Lower lobe of right lung (tissue), 2 donors: Measurements from ENCODE around the gene SHISA6. TPM values are rescaled to one million over a fixed set of nuclear protein-coding genes. Genes with fewer than 3 reads are reported as not detected.

ENCODE experiments used
- ATAC-seq, 2 donors: fragments of 200-7000 bp; cut with Tn5 transposase; one replicate each; pipeline ENCODE4 v1.9.1; 2020 to 2022; ENCODE audit warnings: mild to moderate bottlenecking in 2 of 2, moderate library complexity in 2 of 2
- DNase-seq: peaks from one replicate; pipeline ENCODE4 v3.0.0-alpha.2; 2020
- H3K27ac ChIP-seq: fragments of 200-600 bp; one replicate; pipeline ENCODE4 v1.8.0; 2022
- H3K27me3 ChIP-seq: fragments of 200-600 bp; one replicate; pipeline ENCODE4 v1.8.0; 2022; ENCODE audit warnings: low read depth
- H3K36me3 ChIP-seq: fragments of 200-600 bp; one replicate; pipeline ENCODE4 v1.8.0; 2022; ENCODE audit warnings: mild to moderate bottlenecking
- H3K4me1 ChIP-seq: fragments of 200-600 bp; one replicate; pipeline ENCODE4 v1.8.0; 2022
- H3K4me3 ChIP-seq: fragments of 200-600 bp; one replicate; pipeline ENCODE4 v1.8.0; 2022; ENCODE audit warnings: mild to moderate bottlenecking
- H3K9me3 ChIP-seq: fragments of 200-600 bp; one replicate; pipeline ENCODE4 v1.8.0; 2022
- CTCF ChIP-seq: fragments of 200-600 bp; IDR thresholded peaks from one replicate; pipeline ENCODE4 v1.8.0; 2022; ENCODE audit warnings: antibody characterized with exemption, mild to moderate bottlenecking
- intact Hi-C: fragments of 100-400 bp; cut with DNase I; formaldehyde crosslinking; loops from one replicate; pipeline ENCODE4 v1.11.0; 2022
- total RNA-seq: library from RNA; stranded (reverse); fragmentation: NEBNext Ultra II Directional; extraction: Animal tissue kit (Norgen Biotek cat#: 25700); gene quantifications from one replicate; pipeline ENCODE4 v1.2.1, GENCODE V29; 2021
- donor health status: DM: no; HTN: yes; CAD: no; lungs with severe emphysema.

The SHISA6 gene
- total RNA-seq, 1 donor from 2014 or later, result 0.44 TPM

- Histone ChIP-seq H3K4me1 (no peaks in the 10 kb centered on the region), H3K36me3 (no peaks in the 10 kb centered on the region), H3K9me3 (no peaks in the 10 kb centered on the region), H3K4me3 (no peak overlapping the region), H3K27me3 (no peaks in the 10 kb centered on the region), H3K27ac (no peak overlapping the region)
- DNase-seq (no peak), ATAC-seq (no peak)
- intact Hi-C loops, result no loop called here
- no peak for TF ChIP-seq CTCF
Observed at GRCh38 chr17:11342138-11342537, 101.1 kb downstream of the SHISA6 start.

- no peak for ATAC-seq
- no peak overlapping the region for H3K27ac ChIP-seq
- intact Hi-C loops, result no loop called here
- TF ChIP-seq CTCF, result no peak
- no peaks in the 10 kb centered on the region for H3K27me3 ChIP-seq
- H3K9me3 ChIP-seq, result no peaks in the 10 kb centered on the region
- H3K36me3 ChIP-seq, result no peaks in the 10 kb centered on the region
- H3K4me1 ChIP-seq, result no peaks in the 10 kb centered on the region
- DNase-seq, result no peak
- H3K4me3 ChIP-seq, result no peak overlapping the region
Observed at GRCh38 chr17:11349106-11349505, 108.1 kb downstream of the SHISA6 start.

GRCh38 chr17:11351479-11351878 is 110.5 kb downstream of the SHISA6 start:
- no peaks in the 10 kb centered on the region for H3K36me3 ChIP-seq
- no peak overlapping the region for H3K4me3 ChIP-seq
- H3K9me3 ChIP-seq, result no peaks in the 10 kb centered on the region
- ATAC-seq, result no peak
- H3K27me3 ChIP-seq, result no peaks in the 10 kb centered on the region
- no peak overlapping the region for H3K27ac ChIP-seq
- TF ChIP-seq CTCF, result no peak
- no peaks in the 10 kb centered on the region for H3K4me1 ChIP-seq
- DNase-seq, result no peak
- intact Hi-C loops, result no loop called here

- intact Hi-C loops, result no loop called here
- Histone ChIP-seq H3K4me1 (no peaks in the 10 kb centered on the region), H3K27me3 (no peaks in the 10 kb centered on the region), H3K9me3 (no peaks in the 10 kb centered on the region), H3K4me3 (no peak overlapping the region), H3K27ac (no peak overlapping the region), H3K36me3 (no peaks in the 10 kb centered on the region)
- ATAC-seq, result no peak
- DNase-seq, result no peak
- no peak for TF ChIP-seq CTCF
Observed at GRCh38 chr17:11353601-11354000, 112.6 kb downstream of the SHISA6 start.

GRCh38 chr17:11356371-11356770 is 115.4 kb downstream of the SHISA6 start:
- ATAC-seq (no peak), DNase-seq (no peak)
- no peak for TF ChIP-seq CTCF
- Histone ChIP-seq H3K4me1 (no peaks in the 10 kb centered on the region), H3K36me3 (no peaks in the 10 kb centered on the region), H3K27ac (no peak overlapping the region), H3K9me3 (no peaks in the 10 kb centered on the region), H3K4me3 (no peak overlapping the region), H3K27me3 (no peaks in the 10 kb centered on the region)
- intact Hi-C loops, result no loop called here

- Histone ChIP-seq H3K27ac (no peak overlapping the region), H3K4me3 (no peak overlapping the region), H3K36me3 (no peaks in the 10 kb centered on the region), H3K4me1 (no peaks in the 10 kb centered on the region), H3K9me3 (no peaks in the 10 kb centered on the region), H3K27me3 (no peaks in the 10 kb centered on the region)
- no peak for TF ChIP-seq CTCF
- DNase-seq (no peak), ATAC-seq (no peak)
- intact Hi-C loops, result no loop called here
Observed at GRCh38 chr17:11363565-11364117, 122.6 kb downstream of the SHISA6 start.
